GM21447 (cell line): ENCODE results near the gene NFIB.

Experiments used
- ATAC-seq: cut with Tn5 transposase; IDR thresholded peaks from one replicate; pipeline ENCODE4 v1.9.1; 2021; ENCODE audit not compliant: unreplicated experiment

NFIB gene

GRCh38 chr9:14345354-14346230 lies 31.7 kb upstream of the NFIB start:
- ATAC-seq: no peak

GRCh38 chr9:14344941-14345353 lies 31.0 kb upstream of the NFIB start:
- ATAC-seq: no peak

GRCh38 chr9:14344053-14344524 lies 30.1 kb upstream of the NFIB start:
- no peak for ATAC-seq

GRCh38 chr9:14343261-14344031 lies 29.5 kb upstream of the NFIB start:
- no peak for ATAC-seq

- no peak for ATAC-seq
Observed at GRCh38 chr9:14342736-14343135, 28.8 kb upstream of the NFIB start.

- no peak for ATAC-seq
Observed at GRCh38 chr9:14341437-14342122, 27.6 kb upstream of the NFIB start.

- no peak for ATAC-seq
Observed at GRCh38 chr9:14340994-14341393, 27.1 kb upstream of the NFIB start.

- no peak for ATAC-seq
Observed at GRCh38 chr9:14340219-14340873, 26.4 kb upstream of the NFIB start.

- ATAC-seq: no peak
Observed at GRCh38 chr9:14339746-14340145, 25.8 kb upstream of the NFIB start.

GRCh38 chr9:14337615-14338014 lies 23.7 kb upstream of the NFIB start:
- ATAC-seq: no peak

- no peak for ATAC-seq
Observed at GRCh38 chr9:14336244-14336643, 22.3 kb upstream of the NFIB start.

GRCh38 chr9:14331120-14331519 lies 17.2 kb upstream of the NFIB start:
- ATAC-seq: no peak

GRCh38 chr9:14327036-14327435 lies 13.1 kb upstream of the NFIB start:
- ATAC-seq: no peak

GRCh38 chr9:14326264-14326826 lies 12.4 kb upstream of the NFIB start:
- ATAC-seq: no peak

GRCh38 chr9:14325147-14325546 lies 11.2 kb upstream of the NFIB start:
- no peak for ATAC-seq

- no peak for ATAC-seq
Observed at GRCh38 chr9:14323985-14324650, 10.2 kb upstream of the NFIB start.

- ATAC-seq: no peak
Observed at GRCh38 chr9:14323083-14323971, 9.4 kb upstream of the NFIB start.

GRCh38 chr9:14322211-14323082 lies 8.5 kb upstream of the NFIB start:
- peak; percentile 79 for ATAC-seq
